ENCODE measurements around the gene ARPC1B.

ARPC1B gene

DNA sequence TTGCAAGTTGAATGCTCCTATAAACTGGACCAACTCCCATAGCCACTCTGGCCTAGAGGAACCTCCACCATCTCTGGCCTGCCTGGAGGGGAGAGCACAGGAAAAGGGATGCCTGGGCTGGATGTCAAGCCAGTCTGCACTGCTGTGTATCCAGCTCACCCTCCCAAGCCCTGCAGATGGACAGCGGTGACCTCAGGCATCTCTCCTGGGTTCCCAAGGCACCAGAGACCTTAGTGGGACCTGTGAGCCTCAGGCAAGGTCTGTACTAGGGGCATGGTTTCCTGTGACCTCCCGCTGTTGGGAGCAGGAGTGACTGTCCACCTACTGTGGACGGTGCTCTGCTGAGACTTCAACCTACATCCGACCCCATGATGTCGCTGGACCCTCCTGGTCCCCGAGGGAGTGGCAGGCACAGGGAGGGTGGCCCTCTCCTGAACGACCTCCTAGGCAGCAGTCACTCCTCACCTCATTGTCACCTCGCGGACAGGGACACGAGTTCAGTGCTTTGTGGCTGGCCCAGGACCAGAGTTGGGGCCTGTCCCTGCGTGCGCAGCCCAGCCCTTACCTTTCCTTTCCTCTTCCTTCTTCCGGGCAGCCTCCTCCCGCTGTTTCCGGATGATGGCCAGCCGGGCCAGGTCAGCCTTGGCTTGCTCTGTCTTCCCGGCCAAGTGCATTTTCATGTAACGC, 22.9 kb downstream of the ARPC1B start:
- Histone ChIP-seq H3K4me1 (ENCODE audit: control insufficient read depth in 2 of 2, insufficient read depth in 2 of 2, low read length in 2 of 2) (peaks cover 13 to 14% of the 10 kb centered on the region in 2 donors), H3K27ac (ENCODE audit: low read depth in 2 of 2, low read length in 2 of 2) (no peak overlapping the region), H3K9ac (ENCODE audit: low read depth in 1 of 2, low read length in 2 of 2) (no peak overlapping the region), H3K9me3 (ENCODE audit: control insufficient read depth in 2 of 2, low read length in 2 of 2) (no peaks in the 10 kb centered on the region), H3K27me3 (ENCODE audit: control insufficient read depth in 2 of 2, insufficient read depth in 2 of 2, low read length in 2 of 2) (no peaks in the 10 kb centered on the region), H3K36me3 (ENCODE audit: control insufficient read depth in 2 of 2, insufficient read depth in 2 of 2, low read length in 2 of 2) (peaks cover 57 to 68% of the 10 kb centered on the region in 2 donors), H3K4me3 (ENCODE audit: low read length in 2 of 2) (no peak overlapping the region)

DNA sequence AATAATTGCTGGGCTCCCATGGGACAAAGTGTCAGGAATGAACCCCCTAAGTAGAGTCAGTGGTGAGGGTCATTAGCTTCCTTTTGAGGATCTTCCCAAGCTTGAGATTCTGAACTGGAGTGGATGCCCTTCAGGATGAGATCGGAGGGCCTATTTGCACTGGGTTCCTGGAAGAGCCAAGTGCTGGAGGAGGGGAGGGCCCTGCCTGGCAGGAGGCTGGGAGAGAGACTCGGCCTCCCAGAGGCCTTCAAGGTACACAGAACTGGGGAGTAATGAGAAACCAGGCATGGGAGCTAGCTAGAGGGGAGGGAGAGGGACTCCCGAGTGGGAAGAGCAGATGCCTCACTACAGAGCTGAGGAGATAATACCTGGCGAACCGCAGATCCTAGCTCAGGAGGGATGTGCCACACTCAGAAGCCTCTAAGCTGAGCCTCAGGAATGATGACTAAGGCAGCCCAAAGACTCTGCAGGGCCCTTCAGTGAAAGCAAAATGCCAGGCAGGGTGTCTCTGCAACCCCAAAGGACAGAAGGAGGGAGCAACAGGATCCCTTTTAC, 24.4 kb downstream of the ARPC1B start:
- peaks cover 0 to 2% of the 10 kb centered on the region in 2 donors for H3K4me1 ChIP-seq (ENCODE audit: control insufficient read depth in 2 of 2, insufficient read depth in 2 of 2, low read length in 2 of 2)
- H3K27ac ChIP-seq (ENCODE audit: low read depth in 2 of 2, low read length in 2 of 2) = no peak overlapping the region
- no peak overlapping the region for H3K9ac ChIP-seq (ENCODE audit: low read depth in 1 of 2, low read length in 2 of 2)
- peaks cover 63 to 81% of the 10 kb centered on the region in 2 donors for H3K36me3 ChIP-seq (ENCODE audit: control insufficient read depth in 2 of 2, insufficient read depth in 2 of 2, low read length in 2 of 2)
- no peak overlapping the region for H3K4me3 ChIP-seq (ENCODE audit: low read length in 2 of 2)
- no peaks in the 10 kb centered on the region for H3K27me3 ChIP-seq (ENCODE audit: control insufficient read depth in 2 of 2, insufficient read depth in 2 of 2, low read length in 2 of 2)
- no peaks in the 10 kb centered on the region for H3K9me3 ChIP-seq (ENCODE audit: control insufficient read depth in 2 of 2, low read length in 2 of 2)

DNA sequence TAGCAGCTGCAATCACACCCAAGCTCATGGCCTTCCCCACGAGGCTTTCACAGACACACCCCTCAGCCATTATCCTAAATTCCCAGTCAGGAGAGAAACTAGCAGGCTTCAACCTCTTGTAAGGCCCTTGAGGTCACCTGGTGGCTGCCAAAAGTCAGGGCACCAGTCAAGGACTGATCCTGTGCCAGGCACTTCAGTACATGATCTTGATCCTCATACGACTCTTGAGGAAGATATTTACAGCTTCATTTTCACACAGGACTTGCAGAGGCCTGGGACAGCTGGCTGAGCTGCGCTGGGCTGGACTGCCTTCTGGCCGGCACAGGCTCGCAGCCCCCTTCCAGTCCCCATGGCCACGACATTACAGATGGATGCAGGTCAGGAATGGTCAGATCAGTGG, 25.1 kb downstream of the ARPC1B start:
- no peaks in the 10 kb centered on the region for H3K27me3 ChIP-seq (ENCODE audit: control insufficient read depth in 2 of 2, insufficient read depth in 2 of 2, low read length in 2 of 2)
- no peak overlapping the region for H3K4me3 ChIP-seq (ENCODE audit: low read length in 2 of 2)
- no peak overlapping the region for H3K27ac ChIP-seq (ENCODE audit: low read depth in 2 of 2, low read length in 2 of 2)
- no peak overlapping the region for H3K9ac ChIP-seq (ENCODE audit: low read depth in 1 of 2, low read length in 2 of 2)
- no peaks in the 10 kb centered on the region for H3K9me3 ChIP-seq (ENCODE audit: control insufficient read depth in 2 of 2, low read length in 2 of 2)
- H3K4me1 ChIP-seq (ENCODE audit: control insufficient read depth in 2 of 2, insufficient read depth in 2 of 2, low read length in 2 of 2) = no peaks in the 10 kb centered on the region
- peaks cover 66 to 84% of the 10 kb centered on the region in 2 donors for H3K36me3 ChIP-seq (ENCODE audit: control insufficient read depth in 2 of 2, insufficient read depth in 2 of 2, low read length in 2 of 2)

DNA sequence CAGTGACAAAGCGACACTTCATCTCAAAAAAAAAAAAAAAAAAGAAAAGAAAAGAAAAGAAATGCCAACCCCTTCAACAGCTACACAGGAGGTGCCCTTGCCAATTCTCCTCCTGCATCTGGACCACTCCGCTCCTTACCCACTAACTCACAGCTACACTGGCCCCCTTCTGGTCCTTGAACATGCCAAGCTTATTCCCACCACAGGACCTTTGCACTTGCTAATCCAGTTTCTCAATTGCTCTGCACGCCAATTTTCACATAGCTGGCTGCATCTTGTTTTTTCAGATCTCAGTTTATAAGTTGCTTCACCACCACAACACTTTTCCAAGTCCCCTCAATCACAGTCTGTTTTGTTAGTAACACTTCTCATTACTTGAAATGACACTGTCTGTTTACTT, 28.3 kb downstream of the ARPC1B start:
- no peak overlapping the region for H3K4me3 ChIP-seq (ENCODE audit: low read length in 2 of 2)
- H3K27me3 ChIP-seq (ENCODE audit: control insufficient read depth in 2 of 2, insufficient read depth in 2 of 2, low read length in 2 of 2) = no peaks in the 10 kb centered on the region
- H3K36me3 ChIP-seq (ENCODE audit: control insufficient read depth in 2 of 2, insufficient read depth in 2 of 2, low read length in 2 of 2) = peaks cover 43 to 58% of the 10 kb centered on the region in 2 donors
- no peaks in the 10 kb centered on the region for H3K9me3 ChIP-seq (ENCODE audit: control insufficient read depth in 2 of 2, low read length in 2 of 2)
- H3K27ac ChIP-seq (ENCODE audit: low read depth in 2 of 2, low read length in 2 of 2) = no peak overlapping the region
- H3K9ac ChIP-seq (ENCODE audit: low read depth in 1 of 2, low read length in 2 of 2) = no peak overlapping the region
- H3K4me1 ChIP-seq (ENCODE audit: control insufficient read depth in 2 of 2, insufficient read depth in 2 of 2, low read length in 2 of 2) = peaks cover 15% of the 10 kb centered on the region in 2 donors

DNA sequence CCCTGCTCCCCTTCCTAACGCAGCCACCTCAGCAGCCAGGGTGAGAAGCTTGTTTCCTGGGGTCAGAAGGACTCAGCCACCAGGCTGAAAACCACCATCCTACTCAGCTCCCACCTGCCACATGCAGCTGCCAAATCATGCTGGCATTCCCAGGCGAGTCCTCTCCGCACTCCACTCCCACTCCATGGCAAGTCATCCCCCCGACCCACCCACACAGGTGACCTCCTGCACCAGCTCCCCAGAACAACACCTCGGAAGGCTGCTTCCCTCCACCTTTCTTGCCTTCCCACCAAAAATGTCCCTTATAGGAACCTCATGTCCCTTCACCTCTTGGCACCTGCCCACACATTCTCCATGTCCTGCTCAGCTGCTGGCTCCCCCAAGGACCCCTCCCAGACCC, 29.2 kb downstream of the ARPC1B start:
- H3K9ac ChIP-seq (ENCODE audit: low read depth in 1 of 2, low read length in 2 of 2) = no peak overlapping the region
- H3K27me3 ChIP-seq (ENCODE audit: control insufficient read depth in 2 of 2, insufficient read depth in 2 of 2, low read length in 2 of 2) = no peaks in the 10 kb centered on the region
- H3K27ac ChIP-seq (ENCODE audit: low read depth in 2 of 2, low read length in 2 of 2) = no peak overlapping the region
- H3K4me3 ChIP-seq (ENCODE audit: low read length in 2 of 2) = no peak overlapping the region
- H3K9me3 ChIP-seq (ENCODE audit: control insufficient read depth in 2 of 2, low read length in 2 of 2) = no peaks in the 10 kb centered on the region
- H3K36me3 ChIP-seq (ENCODE audit: control insufficient read depth in 2 of 2, insufficient read depth in 2 of 2, low read length in 2 of 2) = peaks cover 36 to 49% of the 10 kb centered on the region in 2 donors
- H3K4me1 ChIP-seq (ENCODE audit: control insufficient read depth in 2 of 2, insufficient read depth in 2 of 2, low read length in 2 of 2) = peaks cover 16% of the 10 kb centered on the region in 2 donors

DNA sequence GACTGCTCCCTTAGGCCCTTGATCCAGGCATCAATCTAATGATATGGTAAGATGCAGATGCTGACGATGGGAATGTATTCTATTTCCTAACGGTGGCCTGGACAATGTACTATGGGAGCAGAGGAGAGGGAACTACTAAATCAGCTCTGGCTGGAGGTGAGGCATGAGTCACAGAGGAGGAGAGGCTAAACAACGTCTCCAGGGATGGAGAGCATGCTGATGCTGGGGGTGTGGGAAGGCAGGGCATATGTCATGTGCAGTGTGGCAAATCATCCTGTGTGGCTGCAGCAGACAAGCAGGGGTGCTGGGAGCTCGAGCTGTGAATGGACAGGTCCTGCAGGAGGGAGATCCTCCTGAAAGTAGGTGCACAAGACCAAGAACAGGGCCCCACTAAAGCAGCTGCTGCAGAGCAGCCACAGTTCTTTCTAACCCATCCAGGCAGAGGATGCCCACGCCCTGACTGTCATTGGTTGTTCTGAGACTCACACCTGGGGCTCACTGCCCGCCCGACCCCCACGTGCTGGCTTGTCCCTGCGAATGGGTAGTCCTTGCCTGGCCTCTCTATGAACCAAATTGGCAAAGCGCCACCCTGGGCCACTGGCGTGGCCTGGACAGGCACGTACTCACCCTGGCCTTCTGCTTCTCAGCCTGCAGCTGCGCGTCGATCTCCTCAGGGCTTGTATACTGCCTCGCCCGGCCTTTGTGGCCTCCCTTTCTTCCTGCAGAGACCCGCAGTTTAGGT, 29.9 kb downstream of the ARPC1B start:
- Histone ChIP-seq H3K4me3 (ENCODE audit: low read length in 2 of 2) (no peak overlapping the region), H3K9me3 (ENCODE audit: control insufficient read depth in 2 of 2, low read length in 2 of 2) (no peaks in the 10 kb centered on the region), H3K4me1 (ENCODE audit: control insufficient read depth in 2 of 2, insufficient read depth in 2 of 2, low read length in 2 of 2) (peaks cover 16 to 17% of the 10 kb centered on the region in 2 donors), H3K27me3 (ENCODE audit: control insufficient read depth in 2 of 2, insufficient read depth in 2 of 2, low read length in 2 of 2) (no peaks in the 10 kb centered on the region), H3K9ac (ENCODE audit: low read depth in 1 of 2, low read length in 2 of 2) (no peak overlapping the region), H3K27ac (ENCODE audit: low read depth in 2 of 2, low read length in 2 of 2) (no peak overlapping the region), H3K36me3 (ENCODE audit: control insufficient read depth in 2 of 2, insufficient read depth in 2 of 2, low read length in 2 of 2) (peaks cover 30 to 42% of the 10 kb centered on the region in 2 donors)

DNA sequence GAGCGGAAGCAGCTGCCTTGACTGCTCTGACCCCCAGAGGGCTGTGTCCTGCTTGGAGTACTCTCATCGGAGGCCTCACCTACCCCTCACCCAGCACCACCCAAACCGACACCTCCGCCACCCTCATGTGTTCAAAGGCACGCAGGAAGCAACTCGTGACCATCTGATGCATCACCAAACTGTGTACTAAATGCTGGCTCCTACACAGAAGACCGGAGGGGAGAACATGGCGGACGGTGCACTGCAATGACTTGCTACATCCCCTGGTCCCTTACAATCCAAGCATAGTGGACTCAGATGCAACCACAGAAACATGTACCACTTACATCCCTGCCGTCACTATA, 30.4 kb downstream of the ARPC1B start:
- H3K4me3 ChIP-seq (ENCODE audit: low read length in 2 of 2) = no peak overlapping the region
- no peaks in the 10 kb centered on the region for H3K9me3 ChIP-seq (ENCODE audit: control insufficient read depth in 2 of 2, low read length in 2 of 2)
- H3K36me3 ChIP-seq (ENCODE audit: control insufficient read depth in 2 of 2, insufficient read depth in 2 of 2, low read length in 2 of 2) = peaks cover 25 to 37% of the 10 kb centered on the region in 2 donors
- H3K9ac ChIP-seq (ENCODE audit: low read depth in 1 of 2, low read length in 2 of 2) = no peak overlapping the region
- H3K27ac ChIP-seq (ENCODE audit: low read depth in 2 of 2, low read length in 2 of 2) = no peak overlapping the region
- no peaks in the 10 kb centered on the region for H3K27me3 ChIP-seq (ENCODE audit: control insufficient read depth in 2 of 2, insufficient read depth in 2 of 2, low read length in 2 of 2)
- H3K4me1 ChIP-seq (ENCODE audit: control insufficient read depth in 2 of 2, insufficient read depth in 2 of 2, low read length in 2 of 2) = peaks cover 18 to 21% of the 10 kb centered on the region in 2 donors

DNA sequence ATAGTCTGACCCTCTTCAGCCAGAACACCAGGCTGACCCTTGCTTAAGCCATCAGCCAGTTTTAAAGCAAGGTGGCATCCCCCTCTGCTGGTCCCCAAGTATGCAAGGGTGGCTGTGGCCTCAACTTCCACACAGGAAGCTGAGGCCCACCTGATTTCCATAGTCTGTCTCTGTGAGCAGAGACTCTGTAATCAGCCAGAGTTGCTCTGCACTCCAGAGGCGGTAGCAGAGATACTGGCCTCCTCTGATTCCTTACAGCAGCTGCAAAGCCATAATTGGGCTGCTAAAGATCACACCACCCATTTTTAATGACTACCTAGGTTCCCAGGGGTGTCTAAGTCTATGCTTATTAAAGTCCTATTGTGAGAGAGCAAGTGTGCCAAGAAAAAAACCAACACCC, 32.0 kb downstream of the ARPC1B start:
- Histone ChIP-seq H3K27ac (ENCODE audit: low read depth in 2 of 2, low read length in 2 of 2) (no peak overlapping the region), H3K4me3 (ENCODE audit: low read length in 2 of 2) (no peak overlapping the region), H3K27me3 (ENCODE audit: control insufficient read depth in 2 of 2, insufficient read depth in 2 of 2, low read length in 2 of 2) (no peaks in the 10 kb centered on the region), H3K36me3 (ENCODE audit: control insufficient read depth in 2 of 2, insufficient read depth in 2 of 2, low read length in 2 of 2) (peaks cover 25 to 32% of the 10 kb centered on the region in 2 donors), H3K9me3 (ENCODE audit: control insufficient read depth in 2 of 2, low read length in 2 of 2) (no peaks in the 10 kb centered on the region), H3K4me1 (ENCODE audit: control insufficient read depth in 2 of 2, insufficient read depth in 2 of 2, low read length in 2 of 2) (peaks cover 21 to 22% of the 10 kb centered on the region in 2 donors), H3K9ac (ENCODE audit: low read depth in 1 of 2, low read length in 2 of 2) (peak overlapping the region in 1 of 2 donors; percentile 19)

DNA sequence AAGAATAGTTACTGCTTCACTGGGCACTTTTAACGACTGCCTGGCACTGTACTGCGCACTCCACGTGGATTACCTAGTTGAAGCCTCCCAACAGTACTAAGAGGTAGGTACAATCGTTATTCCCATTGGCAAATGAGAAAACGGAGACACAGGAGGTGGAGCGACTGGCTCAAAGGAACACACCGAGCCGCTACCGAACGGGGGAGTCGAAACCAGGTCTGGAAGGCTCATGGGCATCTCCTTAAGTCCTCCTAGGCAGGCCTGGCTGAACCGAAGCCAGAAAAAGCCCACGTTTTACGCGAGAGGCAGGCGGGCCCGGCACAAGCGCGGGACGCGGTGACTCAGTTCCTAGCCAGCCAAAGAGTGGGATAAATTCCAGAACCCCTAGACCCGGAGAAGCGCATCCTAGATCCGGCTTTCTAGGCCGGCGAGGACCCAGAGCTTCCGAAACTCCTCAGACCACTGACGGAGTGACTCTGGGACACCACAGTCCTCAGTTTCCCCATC, 33.4 kb downstream of the ARPC1B start:
- peak overlapping the region; percentile 88 to 99 for H3K4me3 ChIP-seq (ENCODE audit: low read length in 2 of 2)
- no peaks in the 10 kb centered on the region for H3K27me3 ChIP-seq (ENCODE audit: control insufficient read depth in 2 of 2, insufficient read depth in 2 of 2, low read length in 2 of 2)
- peaks cover 21 to 22% of the 10 kb centered on the region in 2 donors for H3K4me1 ChIP-seq (ENCODE audit: control insufficient read depth in 2 of 2, insufficient read depth in 2 of 2, low read length in 2 of 2)
- H3K27ac ChIP-seq (ENCODE audit: low read depth in 2 of 2, low read length in 2 of 2) = peak overlapping the region; percentile 99
- H3K36me3 ChIP-seq (ENCODE audit: control insufficient read depth in 2 of 2, insufficient read depth in 2 of 2, low read length in 2 of 2) = peaks cover 31 to 36% of the 10 kb centered on the region in 2 donors
- H3K9ac ChIP-seq (ENCODE audit: low read depth in 1 of 2, low read length in 2 of 2) = peak overlapping the region; percentile 95 to 98
- H3K9me3 ChIP-seq (ENCODE audit: control insufficient read depth in 2 of 2, low read length in 2 of 2) = no peaks in the 10 kb centered on the region
